HepG2 (cell line): Measurements from ENCODE around the gene DNAJC5. TPM values are rescaled to one million over a fixed set of nuclear protein-coding genes. Genes with fewer than 3 reads are reported as not detected.

Experiments
- AKAP8 ChIP-seq: sonication (generic); formaldehyde crosslinking; IDR thresholded peaks from 2 replicates; pipeline ENCODE4 v1.5.1; 2020; ENCODE audit warnings: mild to moderate bottlenecking, missing genetic modification reagents
- MAFK ChIP-seq, 2 experiments: IDR thresholded peaks in 1 of 2; conservative IDR thresholded peaks in 1 of 2; 2 replicates each; pipeline ENCODE4 v1.6.1; 2011; ENCODE audit warnings: improper control_type of control experiment in 2 of 2, low read length in 2 of 2
- MEF2D ChIP-seq: sonication (generic); formaldehyde crosslinking; IDR thresholded peaks from 2 replicates; pipeline ENCODE4 v1.5.1; 2020; ENCODE audit warnings: mild to moderate bottlenecking, missing genetic modification reagents
- NFE2 ChIP-seq: sonication (generic); formaldehyde crosslinking; IDR thresholded peaks from 2 replicates; pipeline ENCODE4 v1.4.0; 2020; ENCODE audit warnings: missing genetic modification reagents
- SMYD3 ChIP-seq: sonication (generic); formaldehyde crosslinking; IDR thresholded peaks from 2 replicates; pipeline ENCODE4 v1.8.1; 2023; ENCODE audit warnings: mild to moderate bottlenecking, missing genetic modification reagents
- SP5 ChIP-seq: IDR thresholded peaks from 2 replicates; pipeline ENCODE4 v1.6.1; 2016; ENCODE audit warnings: low read depth, borderline replicate concordance
- TP53 ChIP-seq: sonication (generic); formaldehyde crosslinking; conservative IDR thresholded peaks from 2 replicates; pipeline ENCODE4 v1.4.0; 2020; ENCODE audit warnings: missing genetic modification reagents
- WIZ ChIP-seq: sonication (generic); formaldehyde crosslinking; IDR thresholded peaks from 2 replicates; pipeline ENCODE4 v1.5.1; 2020; ENCODE audit warnings: mild to moderate bottlenecking, missing genetic modification reagents
- ZBTB39 ChIP-seq: sonication (generic); formaldehyde crosslinking; IDR thresholded peaks from 2 replicates; pipeline ENCODE4 v1.5.0; 2020; ENCODE audit warnings: missing genetic modification reagents
- ZFP62 ChIP-seq: sonication (generic); formaldehyde crosslinking; IDR thresholded peaks from 2 replicates; pipeline ENCODE4 v1.4.0; 2020; ENCODE audit warnings: missing genetic modification reagents
- ZNF260 ChIP-seq: sonication (generic); formaldehyde crosslinking; IDR thresholded peaks from 2 replicates; pipeline ENCODE4 v1.4.0; 2020; ENCODE audit warnings: missing genetic modification reagents, low read depth, mild to moderate bottlenecking, borderline replicate concordance
- ZNF619 ChIP-seq: sonication (generic); formaldehyde crosslinking; IDR thresholded peaks from 2 replicates; pipeline ENCODE4 v1.4.0; 2020; ENCODE audit warnings: mild to moderate bottlenecking, missing genetic modification reagents
- polyA plus RNA-seq, 8 experiments: library from polyadenylated mRNA; depleted of rRNA in 3 of 8; stranded (reverse) in 7 of 8; unstranded in 1 of 8; fragments of >200 nt; fragmentation: Illumina TruSeq in 4 of 8; extraction: Trizol in 4 of 8; gene quantifications; 2 replicates each; pipeline versions ENCODE4 v1.2.1 to v1.2.3, GENCODE V29; 2011 to 2016; ENCODE audit warnings: low read depth in 4 of 8, missing spikeins in 1 of 8, mixed read lengths in 1 of 8; ENCODE audit not compliant: insufficient read depth in 1 of 8
- total RNA-seq, 5 experiments: library from RNA; depleted of rRNA; stranded (reverse); fragments of >200 nt; fragmentation: Illumina TruSeq; extraction: Trizol; gene quantifications; 2 replicates each; pipeline ENCODE4 v1.2.3, GENCODE V29; 2016; ENCODE audit warnings: low read depth in 1 of 5
- TF ChIP-seq, protein P1 (sequence below): sonication (generic); formaldehyde crosslinking; IDR thresholded peaks from 2 replicates; pipeline ENCODE4 v1.4.0; 2020; ENCODE audit warnings: mild to moderate bottlenecking, missing genetic modification reagents
- TF ChIP-seq, protein P2 (sequence below), 2 experiments: fragments of 450-650 bp in 1 of 2; sonication (generic) in 1 of 2; formaldehyde crosslinking; IDR thresholded peaks; 2 replicates each; pipeline versions ENCODE4 v1.5.0 to v1.8.0; 2020 to 2022; ENCODE audit warnings: mild to moderate bottlenecking in 1 of 2, missing genetic modification reagents in 1 of 2
- TF ChIP-seq, protein P3 (sequence below): sonication (generic); formaldehyde crosslinking; conservative IDR thresholded peaks from 2 replicates; pipeline ENCODE4 v1.8.0; 2022; ENCODE audit warnings: missing genetic modification reagents

Gene DNAJC5
- total and polyA plus RNA-seq, 2 of the 13 experiments (the other 11 are each of a cell fraction or from before 2014, with no cell fraction given): 42.8 to 64.5 TPM

GRCh38 chr20:63894358-63895201, at the start of gene DNAJC5 (continued):
- TF ChIP-seq, protein P1, sequence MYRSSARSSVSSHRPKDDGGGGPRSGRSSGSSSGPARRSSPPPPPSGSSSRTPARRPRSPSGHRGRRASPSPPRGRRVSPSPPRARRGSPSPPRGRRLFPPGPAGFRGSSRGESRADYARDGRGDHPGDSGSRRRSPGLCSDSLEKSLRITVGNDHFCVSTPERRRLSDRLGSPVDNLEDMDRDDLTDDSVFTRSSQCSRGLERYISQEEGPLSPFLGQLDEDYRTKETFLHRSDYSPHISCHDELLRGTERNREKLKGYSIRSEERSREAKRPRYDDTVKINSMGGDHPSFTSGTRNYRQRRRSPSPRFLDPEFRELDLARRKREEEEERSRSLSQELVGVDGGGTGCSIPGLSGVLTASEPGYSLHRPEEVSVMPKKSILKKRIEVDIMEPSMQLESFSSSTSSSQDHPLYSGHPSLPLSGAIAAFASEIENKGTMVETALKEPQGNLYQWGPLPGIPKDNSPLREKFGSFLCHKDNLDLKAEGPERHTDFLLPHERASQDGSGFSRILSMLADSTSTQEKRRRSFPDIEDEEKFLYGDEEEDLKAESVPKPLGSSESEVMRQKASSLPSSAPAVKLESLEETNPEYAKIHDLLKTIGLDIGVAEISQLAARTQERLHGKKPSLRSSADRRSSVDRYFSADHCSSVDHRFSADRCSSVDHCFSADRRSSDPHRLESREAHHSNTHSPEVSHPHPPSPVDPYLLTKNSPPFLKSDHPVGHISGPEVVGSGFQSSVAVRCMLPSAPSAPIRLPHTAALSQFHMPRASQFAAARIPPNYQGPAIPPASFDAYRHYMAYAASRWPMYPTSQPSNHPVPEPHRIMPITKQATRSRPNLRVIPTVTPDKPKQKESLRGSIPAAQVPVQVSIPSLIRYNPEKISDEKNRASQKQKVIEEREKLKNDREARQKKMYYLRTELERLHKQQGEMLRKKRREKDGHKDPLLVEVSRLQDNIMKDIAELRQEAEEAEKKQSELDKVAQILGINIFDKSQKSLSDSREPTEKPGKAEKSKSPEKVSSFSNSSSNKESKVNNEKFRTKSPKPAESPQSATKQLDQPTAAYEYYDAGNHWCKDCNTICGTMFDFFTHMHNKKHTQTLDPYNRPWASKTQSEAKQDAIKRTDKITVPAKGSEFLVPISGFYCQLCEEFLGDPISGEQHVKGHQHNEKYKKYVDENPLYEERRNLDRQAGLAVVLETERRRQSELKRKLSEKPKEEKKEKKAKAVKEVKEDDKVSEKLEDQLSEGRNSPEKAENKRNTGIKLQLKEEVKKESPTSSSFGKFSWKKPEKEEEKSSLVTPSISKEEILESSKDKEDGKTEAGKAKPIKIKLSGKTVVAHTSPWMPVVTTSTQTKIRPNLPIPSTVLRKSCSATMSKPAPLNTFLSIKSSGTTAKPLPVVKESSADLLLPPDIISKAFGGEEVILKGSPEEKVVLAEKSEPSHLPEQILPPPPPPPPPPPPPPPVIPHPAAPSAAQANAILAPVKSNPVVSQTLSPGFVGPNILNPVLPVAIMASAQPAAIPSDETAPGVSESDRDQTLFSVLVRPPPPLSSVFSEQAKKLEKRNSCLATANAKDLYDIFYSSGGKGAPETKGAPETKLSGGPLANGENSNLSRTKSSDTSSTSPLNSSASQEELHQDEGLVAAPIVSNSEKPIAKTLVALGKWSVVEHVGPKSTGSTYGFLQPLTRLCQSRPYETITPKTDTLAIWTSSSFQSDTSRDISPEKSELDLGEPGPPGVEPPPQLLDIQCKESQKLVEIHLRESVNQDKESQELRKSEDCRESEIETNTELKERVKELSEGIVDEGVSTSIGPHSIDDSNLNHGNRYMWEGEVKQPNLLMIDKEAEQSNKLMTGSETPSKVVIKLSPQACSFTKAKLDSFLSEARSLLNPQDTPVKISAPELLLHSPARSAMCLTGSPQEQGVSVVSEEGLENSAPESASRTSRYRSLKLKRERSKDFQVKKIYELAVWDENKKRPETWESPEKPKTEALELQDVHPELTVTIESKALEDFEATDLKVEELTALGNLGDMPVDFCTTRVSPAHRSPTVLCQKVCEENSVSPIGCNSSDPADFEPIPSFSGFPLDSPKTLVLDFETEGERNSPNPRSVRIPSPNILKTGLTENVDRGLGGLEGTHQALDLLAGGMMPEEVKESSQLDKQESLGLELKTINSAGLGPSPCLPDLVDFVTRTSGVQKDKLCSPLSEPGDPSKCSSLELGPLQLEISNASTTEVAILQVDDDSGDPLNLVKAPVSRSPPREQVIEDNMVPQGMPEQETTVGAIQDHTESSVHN: peak; percentile 88; the same call in 1 of the 2 replicates
- no peak for TF ChIP-seq ZFP62 (CRISPR knock-in tag)
- TF ChIP-seq SP5 (CRISPR knock-in tag): peak; percentile 84; the same call in 1 of the 2 replicates
- TF ChIP-seq AKAP8 (CRISPR knock-in tag): peak; percentile 99
- TF ChIP-seq TP53 (CRISPR knock-in tag): 0 out of 2 replicates have a peak, but pooled peaks have one; percentile 37
- TF ChIP-seq NFE2 (CRISPR knock-in tag): no peak
- TF ChIP-seq, protein P2, sequence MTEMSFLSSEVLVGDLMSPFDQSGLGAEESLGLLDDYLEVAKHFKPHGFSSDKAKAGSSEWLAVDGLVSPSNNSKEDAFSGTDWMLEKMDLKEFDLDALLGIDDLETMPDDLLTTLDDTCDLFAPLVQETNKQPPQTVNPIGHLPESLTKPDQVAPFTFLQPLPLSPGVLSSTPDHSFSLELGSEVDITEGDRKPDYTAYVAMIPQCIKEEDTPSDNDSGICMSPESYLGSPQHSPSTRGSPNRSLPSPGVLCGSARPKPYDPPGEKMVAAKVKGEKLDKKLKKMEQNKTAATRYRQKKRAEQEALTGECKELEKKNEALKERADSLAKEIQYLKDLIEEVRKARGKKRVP (CRISPR knock-in tag; IDR thresholded peaks at IDR 0.05): no peak
- no peak for TF ChIP-seq SMYD3 (CRISPR knock-in tag)
- 0 out of 2 replicates have a peak, but pooled peaks have one; percentile 23 for TF ChIP-seq MEF2D (CRISPR knock-in tag)
- TF ChIP-seq WIZ (CRISPR knock-in tag): no peak
- no peak for TF ChIP-seq ZNF619 (CRISPR knock-in tag)
- TF ChIP-seq ZNF260 (CRISPR knock-in tag): no peak
- peak; percentile 71; the same call in 1 of the 2 replicates for TF ChIP-seq ZBTB39
- no peak for TF ChIP-seq MAFK (conservative IDR thresholded peaks at IDR 0.05 in 1 of 2, IDR thresholded peaks at IDR 0.05 in 1 of 2; ENCODE audit: low read length in 2 of 2)
- TF ChIP-seq, protein P3, sequence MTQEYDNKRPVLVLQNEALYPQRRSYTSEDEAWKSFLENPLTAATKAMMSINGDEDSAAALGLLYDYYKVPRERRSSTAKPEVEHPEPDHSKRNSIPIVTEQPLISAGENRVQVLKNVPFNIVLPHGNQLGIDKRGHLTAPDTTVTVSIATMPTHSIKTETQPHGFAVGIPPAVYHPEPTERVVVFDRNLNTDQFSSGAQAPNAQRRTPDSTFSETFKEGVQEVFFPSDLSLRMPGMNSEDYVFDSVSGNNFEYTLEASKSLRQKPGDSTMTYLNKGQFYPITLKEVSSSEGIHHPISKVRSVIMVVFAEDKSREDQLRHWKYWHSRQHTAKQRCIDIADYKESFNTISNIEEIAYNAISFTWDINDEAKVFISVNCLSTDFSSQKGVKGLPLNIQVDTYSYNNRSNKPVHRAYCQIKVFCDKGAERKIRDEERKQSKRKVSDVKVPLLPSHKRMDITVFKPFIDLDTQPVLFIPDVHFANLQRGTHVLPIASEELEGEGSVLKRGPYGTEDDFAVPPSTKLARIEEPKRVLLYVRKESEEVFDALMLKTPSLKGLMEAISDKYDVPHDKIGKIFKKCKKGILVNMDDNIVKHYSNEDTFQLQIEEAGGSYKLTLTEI: no peak
